Measurements from ENCODE around the gene CPXM1. TPM values are rescaled to one million over a fixed set of nuclear protein-coding genes. Genes with fewer than 3 reads are reported as not detected.

Gene CPXM1
- total RNA-seq, 6 donors from 2014 or later = 0.15 to 13.0 (median 0.55) TPM; not detected in 1

DNA sequence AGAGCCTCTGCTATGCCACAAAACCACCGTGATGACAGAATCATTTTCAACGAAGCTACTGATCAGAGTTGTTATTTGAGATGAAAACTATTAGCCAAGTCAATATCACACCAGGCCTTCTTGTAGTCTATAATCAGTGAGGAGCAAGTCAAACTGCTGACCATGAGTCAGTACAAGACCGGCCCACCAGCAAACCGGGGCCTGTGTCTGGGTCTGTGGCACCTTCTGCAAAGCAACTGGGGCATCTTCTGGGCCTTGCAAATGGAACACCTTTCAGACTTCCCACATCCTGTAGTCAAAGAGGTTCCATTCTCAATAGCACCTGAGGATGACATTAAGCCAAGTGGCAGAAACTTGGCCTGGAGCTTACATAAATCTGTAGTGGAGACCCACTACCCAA is 38.5 kb downstream of the CPXM1 start:
- TF ChIP-seq POLR2AphosphoS5 (IDR thresholded peaks at IDR 0.05) (no peak), POLR2A (IDR thresholded peaks at IDR 0.05) (no peak), EP300 (IDR thresholded peaks at IDR 0.05) (no peak)
- TF ChIP-seq, protein P1, sequence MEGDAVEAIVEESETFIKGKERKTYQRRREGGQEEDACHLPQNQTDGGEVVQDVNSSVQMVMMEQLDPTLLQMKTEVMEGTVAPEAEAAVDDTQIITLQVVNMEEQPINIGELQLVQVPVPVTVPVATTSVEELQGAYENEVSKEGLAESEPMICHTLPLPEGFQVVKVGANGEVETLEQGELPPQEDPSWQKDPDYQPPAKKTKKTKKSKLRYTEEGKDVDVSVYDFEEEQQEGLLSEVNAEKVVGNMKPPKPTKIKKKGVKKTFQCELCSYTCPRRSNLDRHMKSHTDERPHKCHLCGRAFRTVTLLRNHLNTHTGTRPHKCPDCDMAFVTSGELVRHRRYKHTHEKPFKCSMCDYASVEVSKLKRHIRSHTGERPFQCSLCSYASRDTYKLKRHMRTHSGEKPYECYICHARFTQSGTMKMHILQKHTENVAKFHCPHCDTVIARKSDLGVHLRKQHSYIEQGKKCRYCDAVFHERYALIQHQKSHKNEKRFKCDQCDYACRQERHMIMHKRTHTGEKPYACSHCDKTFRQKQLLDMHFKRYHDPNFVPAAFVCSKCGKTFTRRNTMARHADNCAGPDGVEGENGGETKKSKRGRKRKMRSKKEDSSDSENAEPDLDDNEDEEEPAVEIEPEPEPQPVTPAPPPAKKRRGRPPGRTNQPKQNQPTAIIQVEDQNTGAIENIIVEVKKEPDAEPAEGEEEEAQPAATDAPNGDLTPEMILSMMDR (IDR thresholded peaks at IDR 0.05) = no peak
- Histone ChIP-seq H3K27ac (no peak overlapping the region), H3K36me3 (no peaks in the 10 kb centered on the region), H3K27me3 (no peaks in the 10 kb centered on the region), H3K9me3 (no peaks in the 10 kb centered on the region), H3K4me1 (no peaks in the 10 kb centered on the region), H3K4me3 (no peak overlapping the region)
- WGBS, 2 donors = 84 to 90% methylated on average over 3 to 4 of the region's 4 CpGs
- ATAC-seq (ENCODE audit: low FRiP score in 2 of 2) = no peak
- no peak for DNase-seq

- H3K4me1 ChIP-seq = no peaks in the 10 kb centered on the region
- no peak for TF ChIP-seq POLR2AphosphoS5 (IDR thresholded peaks at IDR 0.05)
- TF ChIP-seq POLR2A (IDR thresholded peaks at IDR 0.05) = no peak
- TF ChIP-seq EP300 (IDR thresholded peaks at IDR 0.05) = no peak
- TF ChIP-seq, protein P1 (IDR thresholded peaks at IDR 0.05) = no peak
- DNase-seq (no peak), ATAC-seq (ENCODE audit: low FRiP score in 2 of 2) (no peak)
- H3K36me3 ChIP-seq = no peaks in the 10 kb centered on the region
- no peak overlapping the region for H3K4me3 ChIP-seq
- no peak overlapping the region for H3K27ac ChIP-seq
- no peaks in the 10 kb centered on the region for H3K27me3 ChIP-seq
- H3K9me3 ChIP-seq = no peaks in the 10 kb centered on the region
- 88 to 94% methylated on average over 2 of the region's 2 CpGs for WGBS, 2 donors
Measured at GRCh38 chr20:2760952-2761305, 39.5 kb downstream of the CPXM1 start.

DNA sequence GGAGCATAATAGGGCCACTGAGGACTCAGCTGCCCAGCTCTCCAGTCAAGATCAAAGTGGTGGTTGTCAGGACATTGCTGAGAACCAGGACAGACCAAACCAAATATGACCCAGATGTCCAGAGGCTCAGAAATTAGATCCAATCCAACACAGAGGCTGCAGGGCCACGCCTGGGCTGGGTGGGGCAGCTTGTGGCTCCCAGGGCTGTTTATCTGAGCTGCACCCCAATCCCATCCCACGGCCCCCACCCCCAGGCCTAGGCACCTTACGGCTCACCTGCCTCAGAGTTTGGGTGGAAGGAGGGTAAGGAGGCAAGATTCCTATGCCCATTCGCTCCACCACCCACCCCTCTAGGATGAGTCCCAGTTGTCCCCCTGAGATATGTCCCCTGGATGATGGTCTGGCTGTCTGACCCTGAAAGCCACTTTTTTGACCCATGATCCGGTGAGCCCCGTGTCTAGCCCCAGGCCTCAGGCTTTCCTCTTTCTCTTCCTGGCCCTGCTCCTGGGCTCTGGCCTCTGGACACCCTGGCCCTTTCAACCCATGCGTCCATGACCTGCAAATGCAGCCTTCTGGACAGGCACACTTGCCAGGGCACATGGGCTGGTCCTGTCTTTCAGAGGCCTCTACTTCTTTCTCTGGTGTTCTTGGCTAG is 40.0 kb downstream of the CPXM1 start:
- 76 to 89% methylated on average over 6 to 7 of the region's 7 CpGs for WGBS, 2 donors
- Histone ChIP-seq H3K36me3 (no peaks in the 10 kb centered on the region), H3K4me3 (no peak overlapping the region), H3K9me3 (no peaks in the 10 kb centered on the region), H3K27me3 (no peaks in the 10 kb centered on the region), H3K27ac (no peak overlapping the region), H3K4me1 (no peaks in the 10 kb centered on the region)
- ATAC-seq (ENCODE audit: low FRiP score in 2 of 2) (no peak), DNase-seq (no peak)
- no peak for TF ChIP-seq EP300 (IDR thresholded peaks at IDR 0.05)
- TF ChIP-seq, protein P1 (IDR thresholded peaks at IDR 0.05) = no peak
- no peak for TF ChIP-seq POLR2AphosphoS5 (IDR thresholded peaks at IDR 0.05)
- TF ChIP-seq POLR2A (IDR thresholded peaks at IDR 0.05) = no peak

- Histone ChIP-seq H3K9me3 (no peaks in the 10 kb centered on the region), H3K4me3 (no peak overlapping the region), H3K4me1 (no peaks in the 10 kb centered on the region), H3K27me3 (no peaks in the 10 kb centered on the region), H3K36me3 (no peaks in the 10 kb centered on the region), H3K27ac (no peak overlapping the region)
- WGBS, 2 donors = 69 to 72% methylated on average over 7 to 19 of the region's 19 CpGs
- DNase-seq (peak in 1 of 2 donors; percentile 62), ATAC-seq (ENCODE audit: low FRiP score in 2 of 2) (no peak)
- TF ChIP-seq, protein P1 (IDR thresholded peaks at IDR 0.05) = no peak
- TF ChIP-seq EP300 (IDR thresholded peaks at IDR 0.05) (no peak), POLR2AphosphoS5 (IDR thresholded peaks at IDR 0.05) (no peak), POLR2A (IDR thresholded peaks at IDR 0.05) (no peak)
Measured at GRCh38 chr20:2759603-2760296, 40.7 kb downstream of the CPXM1 start.

Measured in upper lobe of left lung (tissue), 6 donors.